Fibroblast of pulmonary artery (primary cell): ENCODE measurements around the gene IL19.

ENCODE experiments used
- DNase-seq: peaks from one replicate; pipeline ENCODE4 v3.0.0-alpha.2; 2010; ENCODE audit warnings: low read depth
- H3K4me3 ChIP-seq: replicated peaks from 2 replicates; pipeline ENCODE4 v1.5.1; 2011; ENCODE audit warnings: low read depth, mild to moderate bottlenecking, control low read depth, low read length, moderate library complexity
- TF ChIP-seq, protein P1 (sequence below): IDR thresholded peaks from 2 replicates; pipeline ENCODE4 v1.5.1; 2011; ENCODE audit warnings: mild to moderate bottlenecking, control low read depth, low read length, inconsistent platforms; ENCODE audit errors: missing control alignments

Gene IL19

DNA sequence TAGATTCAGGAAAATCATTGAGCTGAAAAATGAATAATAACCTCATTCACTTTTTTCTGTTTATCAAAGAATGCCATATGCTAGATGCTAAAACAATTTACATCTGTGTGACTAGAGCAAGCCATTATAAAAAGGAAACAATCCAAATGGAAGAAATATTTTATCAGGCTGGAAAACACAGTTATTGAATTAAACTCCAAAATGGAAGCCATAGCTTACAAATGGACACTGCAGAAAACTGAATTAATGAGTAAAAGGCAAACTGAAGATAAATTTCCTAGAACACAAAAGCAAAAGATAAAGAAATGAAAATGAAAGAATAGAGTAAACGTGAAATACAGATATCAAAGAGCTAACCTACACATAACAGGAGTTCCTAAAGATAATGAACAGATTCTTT, 34.8 kb downstream of the IL19 start:
- DNase-seq: no peak
- TF ChIP-seq, protein P1, sequence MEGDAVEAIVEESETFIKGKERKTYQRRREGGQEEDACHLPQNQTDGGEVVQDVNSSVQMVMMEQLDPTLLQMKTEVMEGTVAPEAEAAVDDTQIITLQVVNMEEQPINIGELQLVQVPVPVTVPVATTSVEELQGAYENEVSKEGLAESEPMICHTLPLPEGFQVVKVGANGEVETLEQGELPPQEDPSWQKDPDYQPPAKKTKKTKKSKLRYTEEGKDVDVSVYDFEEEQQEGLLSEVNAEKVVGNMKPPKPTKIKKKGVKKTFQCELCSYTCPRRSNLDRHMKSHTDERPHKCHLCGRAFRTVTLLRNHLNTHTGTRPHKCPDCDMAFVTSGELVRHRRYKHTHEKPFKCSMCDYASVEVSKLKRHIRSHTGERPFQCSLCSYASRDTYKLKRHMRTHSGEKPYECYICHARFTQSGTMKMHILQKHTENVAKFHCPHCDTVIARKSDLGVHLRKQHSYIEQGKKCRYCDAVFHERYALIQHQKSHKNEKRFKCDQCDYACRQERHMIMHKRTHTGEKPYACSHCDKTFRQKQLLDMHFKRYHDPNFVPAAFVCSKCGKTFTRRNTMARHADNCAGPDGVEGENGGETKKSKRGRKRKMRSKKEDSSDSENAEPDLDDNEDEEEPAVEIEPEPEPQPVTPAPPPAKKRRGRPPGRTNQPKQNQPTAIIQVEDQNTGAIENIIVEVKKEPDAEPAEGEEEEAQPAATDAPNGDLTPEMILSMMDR: no peak
- H3K4me3 ChIP-seq: no peak overlapping the region

DNA sequence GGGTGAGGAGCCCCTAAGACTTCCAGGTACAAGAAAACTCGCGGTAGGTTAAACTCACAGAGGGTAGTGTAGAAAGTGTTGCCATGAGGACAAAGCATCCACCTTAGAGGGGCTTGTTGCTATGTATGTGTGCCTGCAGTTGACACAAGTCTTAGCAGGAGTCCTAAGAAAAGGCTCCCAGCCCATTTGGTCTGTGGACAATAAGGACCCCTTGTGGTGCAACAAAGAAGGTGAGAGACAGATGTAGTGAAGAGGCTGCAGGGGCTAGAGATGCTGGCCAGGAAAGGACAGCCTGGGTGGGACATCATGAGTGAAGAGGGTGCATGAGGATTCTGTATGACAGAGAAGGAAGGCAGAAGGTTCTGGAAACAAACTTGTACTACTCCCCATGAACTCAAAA, 38.0 kb downstream of the IL19 start:
- DNase-seq: peak; percentile 73

DNA sequence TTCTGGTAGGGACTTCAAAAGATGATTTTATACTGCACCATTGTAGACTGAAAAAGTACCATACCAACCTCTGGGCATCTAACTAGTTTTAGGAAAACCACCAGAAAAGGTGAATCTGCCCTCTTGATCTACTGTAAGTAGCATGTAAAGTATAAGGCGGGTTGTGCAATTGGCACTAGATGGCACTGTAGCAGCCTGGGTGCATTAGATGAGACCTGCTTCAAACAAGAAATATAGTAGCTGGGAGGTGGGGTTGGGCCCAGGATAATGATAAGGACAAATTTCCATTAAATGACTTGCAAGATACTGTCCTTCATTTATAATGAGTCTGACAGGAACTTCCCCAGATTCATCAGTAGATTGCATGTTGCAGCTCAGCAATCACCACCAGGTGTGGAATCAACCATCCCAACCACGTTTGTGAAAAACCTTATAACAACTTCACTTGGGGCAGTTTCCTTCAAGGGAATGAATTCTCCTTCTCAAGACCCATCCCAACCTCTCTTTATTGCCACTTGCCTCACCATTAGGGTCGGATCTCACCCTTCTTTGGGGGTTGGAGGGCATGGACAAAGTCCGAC, 39.0 kb downstream of the IL19 start:
- no peak overlapping the region for H3K4me3 ChIP-seq
- TF ChIP-seq, protein P1: peak; percentile 73
- DNase-seq: peak; percentile 78

More for the DNA sequence above, 38.0 kb downstream of the IL19 start:
- TF ChIP-seq, protein P1: peak; percentile 57
- no peak overlapping the region for H3K4me3 ChIP-seq

DNA sequence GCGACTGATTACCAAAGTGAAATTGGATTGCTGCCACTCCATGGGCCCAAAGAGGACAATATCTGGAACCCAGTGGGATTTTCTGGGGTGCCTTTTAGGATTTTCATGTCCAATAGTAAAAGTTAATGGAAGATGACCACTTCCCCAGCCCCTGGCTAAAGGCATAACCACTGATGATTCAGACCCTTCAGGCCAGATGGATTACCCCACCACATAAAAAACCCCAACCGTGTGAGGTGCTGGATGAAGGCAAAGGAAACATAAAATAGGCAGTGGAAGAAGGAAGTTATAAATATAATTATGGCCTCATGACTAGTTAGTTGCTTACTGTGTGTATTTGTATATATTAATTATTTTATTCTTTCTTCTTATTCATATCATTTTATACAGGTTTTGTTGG, 41.9 kb downstream of the IL19 start:
- DNase-seq: no peak
- H3K4me3 ChIP-seq: no peak overlapping the region
- TF ChIP-seq, protein P1: no peak

DNA sequence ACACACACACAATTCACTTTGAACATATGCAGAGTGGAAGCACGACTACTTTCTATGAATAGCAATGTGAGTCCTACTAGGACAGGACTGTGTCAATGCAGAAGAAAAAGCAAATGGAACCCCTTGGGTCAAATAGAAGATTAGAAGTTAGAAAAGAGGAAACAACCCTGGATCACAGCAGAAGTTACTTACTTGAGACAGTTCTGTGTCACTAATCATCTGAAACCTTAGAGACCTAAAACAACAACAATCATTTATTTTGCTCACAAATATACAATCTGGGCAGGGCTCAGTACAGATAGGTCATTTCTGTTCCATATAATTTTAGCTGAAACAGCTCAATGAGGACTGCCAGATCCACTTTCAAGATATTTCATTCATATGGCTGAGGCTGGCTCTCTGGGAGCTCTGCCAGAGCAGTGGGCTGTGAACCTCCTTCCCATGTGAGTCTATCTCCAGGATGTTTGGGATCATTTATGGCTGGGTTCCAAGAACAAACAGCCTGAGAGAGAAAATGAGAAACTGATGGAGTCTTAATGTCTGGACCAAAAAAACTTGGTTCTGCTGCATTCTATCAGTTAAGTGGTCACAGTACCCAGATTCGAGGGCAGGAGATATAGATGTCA, 44.3 kb downstream of the IL19 start:
- TF ChIP-seq, protein P1: no peak
- no peak overlapping the region for H3K4me3 ChIP-seq
- DNase-seq: peak; percentile 90

DNA sequence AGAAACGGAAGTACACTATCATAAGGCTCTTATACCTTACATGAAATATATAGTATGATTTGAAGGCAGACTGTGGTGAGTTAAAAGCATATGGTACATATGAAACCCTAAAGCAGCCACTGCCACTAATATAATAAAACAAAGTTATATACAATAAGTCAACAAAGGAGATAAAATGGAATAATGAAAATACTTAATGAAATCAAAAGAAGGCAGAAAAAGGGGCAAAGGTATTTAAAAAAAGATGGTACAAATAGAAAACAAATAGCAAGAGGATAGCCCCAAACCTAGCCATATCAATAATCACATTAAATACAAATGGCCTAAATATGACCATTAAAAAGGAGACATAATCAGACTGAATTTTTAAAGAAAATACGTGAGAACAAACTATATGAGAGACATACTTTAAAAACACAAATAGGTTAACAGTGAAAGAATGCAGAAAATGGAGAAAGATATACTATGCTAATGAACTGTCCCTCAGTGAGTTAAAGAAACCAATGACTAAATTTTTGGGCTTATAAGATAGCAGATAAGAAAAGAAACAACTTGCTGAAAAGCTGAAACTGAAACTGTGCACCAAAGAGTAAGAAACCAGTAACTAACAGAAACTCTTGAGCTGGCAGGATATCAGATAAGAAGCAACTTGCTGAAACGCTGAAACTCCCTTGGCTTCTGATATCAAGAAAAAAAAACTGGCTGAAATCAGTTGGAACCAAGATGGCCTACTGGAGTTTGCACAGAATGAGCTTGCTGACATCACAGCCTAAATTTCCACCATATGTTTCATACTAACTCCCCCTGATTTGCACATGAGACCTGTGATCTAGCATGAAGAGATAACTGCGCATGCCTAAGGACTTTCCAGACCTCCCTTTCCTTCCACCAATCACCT, 46.1 kb downstream of the IL19 start:
- TF ChIP-seq, protein P1: no peak
- no peak overlapping the region for H3K4me3 ChIP-seq
- peak; percentile 90 for DNase-seq
